Activated T-cell treated with anti-CD3 and anti-CD28 coated beads for 24 hours (primary cell): ENCODE data around the gene GIMAP8.
A peak's percentile ranks its signal among the peaks of the same experiment; 100 is the strongest.

Experiments used
- DNase-seq: peaks from one replicate; pipeline ENCODE4 v3.0.0-alpha.2; 2020; ENCODE audit warnings: low read depth

GIMAP8 gene

GRCh38 chr7:150411606-150412005 lies 38.8 kb upstream of the GIMAP8 start:
- no peak for DNase-seq

- DNase-seq: no peak
Measured at GRCh38 chr7:150412016-150412415, 38.4 kb upstream of the GIMAP8 start.

DNA sequence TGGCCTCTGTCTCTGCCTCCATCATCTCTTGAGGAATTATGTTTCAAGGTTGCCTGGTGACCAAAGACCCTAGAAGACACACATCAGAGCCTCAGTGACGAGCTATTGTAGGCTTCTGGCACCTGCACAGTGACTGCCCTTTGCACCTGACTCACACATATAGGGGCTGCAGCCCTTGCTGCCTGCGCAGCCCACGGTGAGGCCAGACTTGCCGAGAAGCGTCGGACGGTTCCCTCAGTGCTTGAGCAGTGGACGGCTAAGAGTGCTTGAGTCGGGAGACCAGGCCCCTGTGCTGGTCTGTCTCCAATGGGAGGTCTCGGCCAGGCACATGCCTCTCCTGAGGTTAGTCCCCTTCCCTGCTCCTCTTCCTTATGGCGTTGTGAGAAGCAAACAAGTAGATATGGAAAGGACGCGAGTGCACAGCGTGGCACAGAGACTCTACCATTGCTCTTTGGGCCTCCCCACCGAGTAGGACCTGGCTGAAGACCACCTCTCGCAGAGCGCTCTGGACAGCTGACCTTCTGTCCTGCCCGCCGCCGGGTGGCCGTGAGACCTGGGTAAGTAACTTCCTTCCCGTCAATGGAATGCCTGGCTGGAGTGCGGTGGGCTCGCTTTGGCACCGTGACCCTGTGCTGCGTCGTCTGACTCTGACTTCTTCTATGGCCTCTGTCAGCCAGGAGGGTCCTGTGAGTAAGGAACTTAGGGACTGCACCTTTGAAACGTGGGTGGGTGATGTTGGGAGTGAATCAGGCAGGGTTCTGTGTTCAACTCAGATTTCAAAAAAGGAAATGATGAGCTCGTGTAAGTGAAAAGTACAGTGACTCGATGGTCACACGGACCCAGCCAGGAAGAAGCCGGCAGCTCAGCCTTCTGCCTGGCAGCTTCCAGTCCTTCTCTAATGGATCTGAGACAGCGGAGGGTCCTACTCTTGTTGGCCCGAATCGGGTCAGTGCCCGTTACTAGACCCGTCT lies 37.6 kb upstream of the GIMAP8 start:
- DNase-seq: no peak

DNA sequence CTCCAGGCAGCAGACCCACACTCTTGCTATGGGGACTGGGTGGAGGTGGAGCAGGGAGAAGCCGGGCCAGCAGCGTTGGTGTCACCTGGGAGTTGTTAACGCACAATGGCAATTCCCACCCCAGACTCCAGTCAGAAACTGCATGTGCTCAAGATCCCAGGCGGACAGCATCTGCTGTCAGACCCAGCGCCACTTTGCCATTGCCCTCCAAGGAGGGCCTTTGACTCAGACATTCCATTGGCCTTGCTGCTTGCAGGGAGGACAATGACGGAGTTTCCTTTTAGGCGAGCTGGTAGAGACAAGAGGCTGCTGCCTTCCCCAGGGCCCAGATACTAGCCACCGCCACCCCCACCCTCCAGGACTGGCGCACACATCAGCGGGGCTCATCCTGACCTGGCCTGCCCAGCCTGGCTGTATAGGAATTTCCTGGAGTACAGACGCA lies 36.8 kb upstream of the GIMAP8 start:
- DNase-seq: no peak

- no peak for DNase-seq
Measured at GRCh38 chr7:150415161-150416153, 35.0 kb upstream of the GIMAP8 start.

DNA sequence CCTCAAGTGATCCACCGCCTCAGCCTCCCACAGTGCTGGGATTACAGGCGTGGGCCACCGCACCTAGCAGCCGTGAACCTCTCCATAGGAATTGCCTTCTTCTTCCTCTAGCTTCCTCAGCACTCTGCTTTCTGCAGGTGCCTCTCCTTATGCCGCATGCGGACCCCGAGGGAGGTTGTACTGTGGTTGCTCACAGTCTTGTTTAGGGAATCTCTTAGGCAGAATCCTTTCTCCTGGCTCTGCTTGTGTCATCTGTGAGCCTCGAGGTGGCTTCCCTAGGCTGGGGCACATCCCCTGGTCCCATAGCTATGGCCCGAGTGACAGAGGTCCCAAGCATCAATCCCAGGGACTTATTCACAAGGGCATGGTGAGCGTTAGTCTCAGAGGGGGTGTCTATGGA lies 33.2 kb upstream of the GIMAP8 start:
- no peak for DNase-seq

DNA sequence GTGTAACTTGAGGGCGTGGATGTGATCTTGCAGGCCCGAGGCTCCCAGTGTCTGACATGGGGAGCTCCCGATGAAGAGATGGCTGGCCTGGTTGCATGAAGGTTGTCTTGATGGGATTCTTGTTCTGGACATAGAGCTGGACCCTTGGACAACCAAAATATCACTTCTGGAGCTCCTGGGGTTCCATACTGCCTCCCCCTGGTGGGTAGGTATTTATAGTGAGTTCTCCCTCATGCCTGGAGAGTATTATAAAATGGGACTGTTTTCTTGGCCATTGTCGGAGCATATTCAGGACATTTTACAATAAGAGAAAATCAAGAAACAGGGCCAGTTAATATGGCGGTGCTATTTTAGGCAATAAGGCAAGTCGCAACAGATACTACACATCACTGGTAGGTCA lies 32.6 kb upstream of the GIMAP8 start:
- DNase-seq: no peak

GRCh38 chr7:150420242-150420641 lies 30.2 kb upstream of the GIMAP8 start:
- no peak for DNase-seq

DNA sequence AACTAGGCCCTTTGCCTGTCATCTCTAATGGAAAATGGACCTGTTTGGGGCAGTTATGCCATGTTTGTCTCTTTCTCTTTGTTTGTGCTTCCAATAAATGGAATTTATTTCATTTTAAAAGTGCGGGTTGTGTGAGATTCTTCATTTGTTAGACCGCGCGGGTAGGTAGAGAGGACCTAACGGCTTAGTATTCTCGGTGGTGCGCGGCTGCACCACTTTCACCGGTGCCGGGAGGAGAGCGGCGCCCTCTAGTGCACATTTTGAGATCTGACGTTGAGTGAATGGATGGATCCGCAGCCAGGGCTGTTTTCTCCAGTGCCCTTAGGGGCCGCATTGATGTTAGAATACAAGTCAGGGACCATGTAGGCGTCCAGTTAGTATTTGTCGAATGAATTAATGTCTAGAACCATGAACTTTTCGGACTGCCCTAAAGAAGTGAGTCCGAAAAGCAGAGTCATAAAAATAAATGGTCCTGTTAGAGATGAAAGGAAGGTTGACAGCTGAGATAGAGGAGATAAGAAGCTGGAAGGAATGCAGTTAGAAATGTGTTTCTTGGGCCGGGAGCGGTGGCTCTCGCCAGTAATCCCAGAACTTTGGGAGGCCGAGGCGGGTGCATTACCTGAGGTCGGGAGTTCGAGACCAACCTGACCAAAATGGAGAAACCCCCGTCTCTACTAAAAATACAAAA lies 29.3 kb upstream of the GIMAP8 start:
- DNase-seq: peak; percentile 82

DNA sequence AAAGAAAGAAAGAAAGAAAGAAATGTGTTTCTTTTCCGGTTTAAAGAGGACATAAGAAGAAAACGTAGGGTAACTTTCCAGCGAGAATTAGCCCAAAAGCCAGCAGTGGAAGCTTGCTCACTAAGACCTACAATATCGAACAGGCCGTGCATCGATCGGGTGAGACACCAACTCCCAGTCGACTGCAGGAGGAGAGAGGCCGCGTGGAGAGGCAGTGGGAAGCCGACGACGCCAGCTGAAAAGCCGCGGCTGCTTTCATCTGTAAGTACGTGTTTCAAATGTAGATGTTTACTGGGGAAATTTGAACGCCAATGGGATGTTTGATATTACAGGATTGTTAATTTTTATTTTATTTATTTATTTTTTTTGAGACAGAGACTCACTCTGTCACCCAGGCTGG lies 28.6 kb upstream of the GIMAP8 start:
- DNase-seq: no peak

DNA sequence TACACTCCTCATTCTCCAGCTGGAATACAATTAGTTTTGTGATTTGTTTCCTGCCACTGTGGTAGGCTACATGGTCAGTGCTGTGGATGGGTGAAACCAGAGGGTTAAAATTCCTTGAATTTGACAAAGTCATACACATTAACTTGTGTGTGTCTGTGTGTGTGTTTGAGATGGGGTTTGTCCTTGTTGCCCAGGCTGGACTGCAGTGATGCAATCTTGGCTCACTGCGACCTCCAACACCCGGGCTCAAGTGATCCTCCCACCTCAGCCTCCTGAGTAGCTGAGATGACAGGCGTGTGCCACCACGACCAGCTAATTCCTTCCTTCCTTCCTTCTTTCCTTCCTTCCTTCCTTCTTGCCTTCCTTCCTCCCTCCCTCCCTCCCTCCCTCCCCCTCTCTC lies 24.8 kb upstream of the GIMAP8 start:
- DNase-seq: no peak

DNA sequence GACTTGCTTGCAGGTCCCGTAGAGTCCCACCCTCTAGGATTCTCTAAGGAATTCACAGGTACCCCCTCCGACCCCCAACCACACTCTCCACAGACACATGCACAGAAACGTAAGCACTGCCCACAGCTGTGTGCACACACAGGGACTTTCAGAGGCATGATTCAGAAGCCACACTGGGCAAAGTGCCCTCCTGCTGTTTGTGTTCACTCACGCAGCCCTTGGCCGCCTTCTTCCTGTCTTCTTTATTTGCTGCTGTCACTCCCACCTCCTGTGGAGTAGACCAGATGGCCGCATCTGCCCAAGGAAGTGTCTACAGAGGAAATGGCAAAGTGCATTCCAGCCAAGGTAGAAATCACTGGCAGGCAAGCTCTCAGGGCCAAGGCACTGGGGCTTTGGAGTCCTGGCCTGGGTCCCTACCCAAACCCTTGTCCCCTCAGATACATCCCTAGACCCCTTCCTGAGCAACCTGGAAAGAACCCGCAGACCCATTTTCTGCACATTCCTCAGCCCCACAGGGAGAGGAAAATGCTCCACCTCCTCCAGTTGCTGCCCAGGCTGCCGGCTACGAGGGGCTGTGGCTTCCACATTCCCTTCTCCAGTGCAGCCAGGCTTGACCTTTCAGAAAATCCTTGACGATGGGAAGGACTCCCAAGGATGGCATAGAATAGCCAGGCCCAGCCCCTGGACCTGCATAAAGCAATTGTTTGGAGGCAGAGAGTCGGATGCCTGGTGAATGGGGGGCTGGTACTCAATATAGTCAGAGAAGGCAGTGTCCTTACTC lies 21.6 kb upstream of the GIMAP8 start:
- DNase-seq: no peak

DNA sequence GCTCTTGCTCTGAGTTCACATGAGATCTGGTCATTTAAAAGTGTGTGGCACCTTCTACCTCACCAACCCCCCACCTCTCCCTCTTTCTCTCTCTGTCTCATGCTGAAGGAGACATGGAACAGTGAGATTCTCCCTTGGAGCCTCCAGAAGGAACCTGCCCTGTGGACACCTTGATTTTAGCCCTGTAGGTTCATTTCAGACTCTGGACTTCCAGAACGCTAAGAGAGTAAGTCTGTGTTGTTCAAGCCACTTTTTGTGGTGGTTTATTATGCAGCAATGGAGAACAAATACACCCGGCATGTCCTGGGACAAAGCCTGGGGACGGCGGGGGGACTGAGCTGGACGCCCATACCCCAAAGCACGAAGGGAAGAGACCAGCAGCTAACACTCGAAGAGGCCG lies 20.7 kb upstream of the GIMAP8 start:
- no peak for DNase-seq

GRCh38 chr7:150430465-150431085 lies 19.9 kb upstream of the GIMAP8 start:
- DNase-seq: no peak

DNA sequence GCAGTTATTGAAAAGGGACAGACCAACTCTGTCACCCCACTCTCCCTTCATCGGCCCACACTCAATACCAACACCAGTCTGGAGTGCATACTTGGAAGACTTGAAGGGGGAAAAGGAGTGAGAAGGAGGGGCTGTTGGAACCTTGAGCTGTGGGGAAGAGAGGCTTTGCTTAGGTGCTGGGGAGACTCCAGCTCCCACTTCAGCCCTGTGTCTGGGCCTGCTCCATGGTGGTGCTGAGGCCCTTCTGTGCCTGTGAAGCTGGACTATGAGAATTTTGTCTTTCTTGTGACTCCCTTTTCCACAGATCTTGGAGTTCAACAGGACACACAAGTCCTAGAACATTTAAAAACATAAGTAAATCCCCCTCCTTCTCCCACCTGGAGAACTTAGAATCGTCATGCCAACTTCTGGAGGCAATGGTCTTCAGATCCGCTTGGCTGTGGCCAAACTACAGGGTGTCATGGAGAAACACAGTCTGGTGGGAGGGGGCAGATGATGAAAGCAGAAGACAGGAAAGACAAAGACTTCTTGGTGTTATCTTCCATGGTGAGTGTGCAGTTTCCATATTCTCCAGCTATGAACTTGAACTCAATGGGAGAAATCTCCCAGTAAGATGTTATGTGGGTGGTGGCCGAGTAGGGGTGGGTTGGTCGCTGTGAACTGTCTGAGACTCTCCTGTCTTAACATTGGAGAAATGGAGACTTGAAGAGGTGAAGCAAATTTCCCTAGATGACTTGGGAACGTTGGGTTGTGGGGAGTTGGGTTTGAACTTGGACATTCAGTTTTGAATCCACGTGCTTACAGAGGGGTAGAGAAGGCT lies 18.4 kb upstream of the GIMAP8 start:
- DNase-seq: no peak

DNA sequence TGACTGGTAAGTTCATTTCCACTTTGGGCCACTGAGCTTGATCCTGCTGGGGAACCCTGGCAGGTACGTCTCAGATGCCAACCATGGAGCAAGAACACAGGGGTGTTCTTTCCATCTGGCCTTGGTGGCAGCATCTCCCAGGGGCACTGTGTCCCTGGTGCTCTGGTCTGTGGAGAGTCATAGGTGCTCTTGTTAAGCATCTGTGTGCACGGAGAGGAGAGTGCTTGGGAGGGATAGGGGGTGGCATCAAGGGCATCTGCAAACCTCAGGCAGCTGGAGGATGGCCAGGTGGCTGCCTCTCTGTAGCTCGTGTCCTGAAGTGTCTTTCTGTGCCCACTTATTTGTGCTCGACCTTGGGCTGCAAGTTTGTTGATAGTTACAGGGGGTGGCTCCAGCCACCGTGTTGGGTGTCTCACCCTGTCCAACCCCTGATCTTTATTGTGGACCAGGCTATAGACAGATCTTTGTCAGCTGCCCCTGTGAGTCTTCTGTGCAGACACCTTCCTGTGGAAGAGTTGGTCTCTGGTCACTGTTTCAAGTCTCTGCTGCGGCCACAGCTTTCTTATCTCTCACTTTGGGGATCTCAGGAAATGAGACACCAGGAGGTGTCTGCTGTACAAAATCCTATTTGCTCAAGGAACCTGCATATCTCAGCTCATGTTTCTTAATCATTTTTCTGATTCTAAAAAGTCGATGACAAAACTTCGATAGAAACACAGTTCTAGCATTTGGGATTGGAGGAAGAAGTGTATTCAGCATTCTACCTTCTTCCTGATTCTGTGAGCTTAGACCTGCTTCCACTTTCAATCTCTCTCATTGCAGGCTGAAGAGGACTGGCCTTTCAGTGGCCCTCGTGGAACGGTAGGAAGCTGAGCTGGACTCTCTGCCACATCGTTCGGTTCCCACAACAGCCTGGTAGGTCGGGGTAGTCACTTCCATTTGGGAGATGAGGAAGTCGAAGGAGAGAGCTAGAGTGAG lies 17.2 kb upstream of the GIMAP8 start:
- no peak for DNase-seq

- no peak for DNase-seq
Measured at GRCh38 chr7:150434240-150434639, 16.2 kb upstream of the GIMAP8 start.

- no peak for DNase-seq
Measured at GRCh38 chr7:150435047-150435389, 15.4 kb upstream of the GIMAP8 start.
